Measurements from ENCODE around the gene PKD2L1.
"Not testable (repeated sequence)": the region's sequence is repeated elsewhere in the genome, so short reads cannot be mapped to it uniquely, and the experiment has no call there.

Gene PKD2L1

GRCh38 chr10:100333661-100334440 is 3.8 kb upstream of the PKD2L1 start:
- no peak for DNase-seq (ENCODE audit: low read depth)

- no peak for DNase-seq (ENCODE audit: low read depth)
Measured at GRCh38 chr10:100333106-100333505, 3.1 kb upstream of the PKD2L1 start.

- DNase-seq (ENCODE audit: low read depth) = no peak
Measured at GRCh38 chr10:100328198-100328597, 1.8 kb downstream of the PKD2L1 start.

GRCh38 chr10:100327718-100328009 is 2.4 kb downstream of the PKD2L1 start:
- no peak for DNase-seq (ENCODE audit: low read depth)

- no peak for DNase-seq (ENCODE audit: low read depth)
Measured at GRCh38 chr10:100327007-100327717, 2.9 kb downstream of the PKD2L1 start.

GRCh38 chr10:100325158-100325557 is 4.9 kb downstream of the PKD2L1 start:
- DNase-seq (ENCODE audit: low read depth) = no peak

- no peak for DNase-seq (ENCODE audit: low read depth)
Measured at GRCh38 chr10:100319707-100320402, 10.2 kb downstream of the PKD2L1 start.

- no peak for DNase-seq (ENCODE audit: low read depth)
Measured at GRCh38 chr10:100318207-100318606, 11.8 kb downstream of the PKD2L1 start.

GRCh38 chr10:100315615-100316014 is 14.4 kb downstream of the PKD2L1 start:
- no peak for DNase-seq (ENCODE audit: low read depth)

- no peak for DNase-seq (ENCODE audit: low read depth)
Measured at GRCh38 chr10:100311298-100311697, 18.7 kb downstream of the PKD2L1 start.

GRCh38 chr10:100307684-100308083 is 22.3 kb downstream of the PKD2L1 start:
- DNase-seq (ENCODE audit: low read depth) = no peak

- no peak for DNase-seq (ENCODE audit: low read depth)
Measured at GRCh38 chr10:100306861-100307260, 23.2 kb downstream of the PKD2L1 start.

GRCh38 chr10:100304414-100304813 is 25.6 kb downstream of the PKD2L1 start:
- no peak for DNase-seq (ENCODE audit: low read depth)

GRCh38 chr10:100303724-100304319 is 26.2 kb downstream of the PKD2L1 start:
- no peak for DNase-seq (ENCODE audit: low read depth)

GRCh38 chr10:100301123-100301522 is 28.9 kb downstream of the PKD2L1 start:
- DNase-seq (ENCODE audit: low read depth) = not testable (repeated sequence)

- no peak for DNase-seq (ENCODE audit: low read depth)
Measured at GRCh38 chr10:100297242-100297641, 32.8 kb downstream of the PKD2L1 start.

GRCh38 chr10:100293066-100293465 is 37.0 kb downstream of the PKD2L1 start:
- DNase-seq (ENCODE audit: low read depth) = no peak

- not testable (repeated sequence) for DNase-seq (ENCODE audit: low read depth)
Measured at GRCh38 chr10:100292300-100292699, 37.7 kb downstream of the PKD2L1 start.

- no peak for DNase-seq (ENCODE audit: low read depth)
Measured at GRCh38 chr10:100291356-100291755, 38.7 kb downstream of the PKD2L1 start.

GRCh38 chr10:100289641-100290040 is 40.4 kb downstream of the PKD2L1 start:
- no peak for DNase-seq (ENCODE audit: low read depth)

- no peak for DNase-seq (ENCODE audit: low read depth)
Measured at GRCh38 chr10:100288196-100288595, 41.8 kb downstream of the PKD2L1 start.

- no peak for DNase-seq (ENCODE audit: low read depth)
Measured at GRCh38 chr10:100287756-100288155, 42.3 kb downstream of the PKD2L1 start.

Data from HS-27A (cell line).